Measurements from ENCODE around the gene CFB.

- TF ChIP-seq ARNTL (CRISPR knock-in tag; IDR thresholded peaks at IDR 0.05; ENCODE audit: borderline replicate concordance, low read depth): no peak
- TF ChIP-seq PPARA (CRISPR knock-in tag; IDR thresholded peaks at IDR 0.05; ENCODE audit: borderline replicate concordance): no peak
- 0 out of 2 replicates have a peak, but pooled peaks have one; percentile 27 for TF ChIP-seq PATZ1 (CRISPR knock-in tag; IDR thresholded peaks at IDR 0.05; ENCODE audit: borderline replicate concordance)
- TF ChIP-seq CSDC2 (CRISPR knock-in tag; IDR thresholded peaks at IDR 0.05): no peak
- TF ChIP-seq CSRNP3 (CRISPR knock-in tag; IDR thresholded peaks at IDR 0.05): no peak
- TF ChIP-seq CREB5 (CRISPR knock-in tag; IDR thresholded peaks at IDR 0.05; ENCODE audit: low read depth): no peak
- no peak for TF ChIP-seq BACH2 (CRISPR knock-in tag; IDR thresholded peaks at IDR 0.05; ENCODE audit: borderline replicate concordance)
- TF ChIP-seq ZFP30 (CRISPR knock-in tag; IDR thresholded peaks at IDR 0.05): no peak
- no peak for TF ChIP-seq ZC3H10 (CRISPR knock-in tag; IDR thresholded peaks at IDR 0.05)
- no peak for TF ChIP-seq SNAI2 (CRISPR knock-in tag; IDR thresholded peaks at IDR 0.05)
- TF ChIP-seq ESRRG (CRISPR knock-in tag; IDR thresholded peaks at IDR 0.05): no peak
- no peak for TF ChIP-seq TOX (CRISPR knock-in tag; IDR thresholded peaks at IDR 0.05; ENCODE audit: borderline replicate concordance)
- no peak for TF ChIP-seq RARB (CRISPR knock-in tag; IDR thresholded peaks at IDR 0.05)
Measured at GRCh38 chr6:31901415-31901952, 44.4 kb upstream of the CFB start.
